ENCODE results near the gene BSG. TPM values are rescaled to one million over a fixed set of nuclear protein-coding genes. Genes with fewer than 3 reads are reported as not detected.

The BSG gene
- total and polyA plus RNA-seq, 9 of the 15 experiments (the other 6 are each of a cell fraction or from before 2014, with no cell fraction given), result 4.6 to 495 (median 187) TPM

GRCh38 chr19:584240-585001, 12.0 kb downstream of the BSG start (continued):
- TF ChIP-seq ZNF518B (CRISPR knock-in tag; IDR thresholded peaks at IDR 0.05) (no peak), ZNF696 (CRISPR knock-in tag; conservative IDR thresholded peaks at IDR 0.05) (no peak), NFYB (IDR thresholded peaks at IDR 0.05; ENCODE audit: extremely low read depth, insufficient read length) (no peak), ZNF707 (CRISPR knock-in tag; conservative IDR thresholded peaks at IDR 0.05) (no peak), ZNF444 (CRISPR knock-in tag; IDR thresholded peaks at IDR 0.05) (no peak), BDP1 (IDR thresholded peaks at IDR 0.05; ENCODE audit: insufficient read depth, insufficient read length) (no peak), ERF (CRISPR knock-in tag; IDR thresholded peaks at IDR 0.05) (no peak), HSF4 (CRISPR knock-in tag; IDR thresholded peaks at IDR 0.05; ENCODE audit: borderline replicate concordance) (no peak), KLF1 (tag; IDR thresholded peaks at IDR 0.05) (no peak), MXD1 (CRISPR knock-in tag; IDR thresholded peaks at IDR 0.05; ENCODE audit: borderline replicate concordance, poor library complexity, severe bottlenecking) (no peak), EHMT2 (IDR thresholded peaks at IDR 0.05) (no peak), ZNF253 (CRISPR knock-in tag; conservative IDR thresholded peaks at IDR 0.05) (no peak), TRIM28 (IDR thresholded peaks at IDR 0.05) (peak; percentile 11; the same call in 1 of the 2 replicates), EWSR1 (IDR thresholded peaks at IDR 0.05; ENCODE audit: borderline replicate concordance, low read depth, partially characterized antibody) (no peak), ZBTB34 (CRISPR knock-in tag; IDR thresholded peaks at IDR 0.05) (no peak), DMBX1 (CRISPR knock-in tag; IDR thresholded peaks at IDR 0.05; ENCODE audit: borderline replicate concordance) (no peak)
- TF ChIP-seq, protein P1, sequence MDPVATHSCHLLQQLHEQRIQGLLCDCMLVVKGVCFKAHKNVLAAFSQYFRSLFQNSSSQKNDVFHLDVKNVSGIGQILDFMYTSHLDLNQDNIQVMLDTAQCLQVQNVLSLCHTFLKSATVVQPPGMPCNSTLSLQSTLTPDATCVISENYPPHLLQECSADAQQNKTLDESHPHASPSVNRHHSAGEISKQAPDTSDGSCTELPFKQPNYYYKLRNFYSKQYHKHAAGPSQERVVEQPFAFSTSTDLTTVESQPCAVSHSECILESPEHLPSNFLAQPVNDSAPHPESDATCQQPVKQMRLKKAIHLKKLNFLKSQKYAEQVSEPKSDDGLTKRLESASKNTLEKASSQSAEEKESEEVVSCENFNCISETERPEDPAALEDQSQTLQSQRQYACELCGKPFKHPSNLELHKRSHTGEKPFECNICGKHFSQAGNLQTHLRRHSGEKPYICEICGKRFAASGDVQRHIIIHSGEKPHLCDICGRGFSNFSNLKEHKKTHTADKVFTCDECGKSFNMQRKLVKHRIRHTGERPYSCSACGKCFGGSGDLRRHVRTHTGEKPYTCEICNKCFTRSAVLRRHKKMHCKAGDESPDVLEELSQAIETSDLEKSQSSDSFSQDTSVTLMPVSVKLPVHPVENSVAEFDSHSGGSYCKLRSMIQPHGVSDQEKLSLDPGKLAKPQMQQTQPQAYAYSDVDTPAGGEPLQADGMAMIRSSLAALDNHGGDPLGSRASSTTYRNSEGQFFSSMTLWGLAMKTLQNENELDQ (CRISPR knock-in tag; IDR thresholded peaks at IDR 0.05; ENCODE audit: borderline replicate concordance), result no peak
- TF ChIP-seq, protein P2, sequence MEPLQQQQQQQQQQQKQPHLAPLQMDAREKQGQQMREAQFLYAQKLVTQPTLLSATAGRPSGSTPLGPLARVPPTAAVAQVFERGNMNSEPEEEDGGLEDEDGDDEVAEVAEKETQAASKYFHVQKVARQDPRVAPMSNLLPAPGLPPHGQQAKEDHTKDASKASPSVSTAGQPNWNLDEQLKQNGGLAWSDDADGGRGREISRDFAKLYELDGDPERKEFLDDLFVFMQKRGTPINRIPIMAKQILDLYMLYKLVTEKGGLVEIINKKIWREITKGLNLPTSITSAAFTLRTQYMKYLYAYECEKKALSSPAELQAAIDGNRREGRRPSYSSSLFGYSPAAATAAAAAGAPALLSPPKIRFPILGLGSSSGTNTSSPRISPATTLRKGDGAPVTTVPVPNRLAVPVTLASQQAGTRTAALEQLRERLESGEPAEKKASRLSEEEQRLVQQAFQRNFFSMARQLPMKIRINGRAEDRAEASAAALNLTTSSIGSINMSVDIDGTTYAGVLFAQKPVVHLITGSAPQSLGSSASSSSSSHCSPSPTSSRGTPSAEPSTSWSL (CRISPR knock-in tag; IDR thresholded peaks at IDR 0.05; ENCODE audit: borderline replicate concordance), result no peak
